Adipose tissue (tissue), 3 donors: ENCODE results near the gene TSTD1. TPM values are rescaled to one million over a fixed set of nuclear protein-coding genes. Genes with fewer than 3 reads are reported as not detected.
"Not testable (repeated sequence)": the region's sequence is repeated elsewhere in the genome, so short reads cannot be mapped to it uniquely, and the experiment has no call there.

Experiments
- H3K27ac ChIP-seq: one replicate; pipeline ENCODE4 v1.5.1; 2013; ENCODE audit warnings: low read depth, low read length
- WGBS, 3 donors: extraction: QIAGEN DNeasy Blood & Tissue Kit; methylation state at CpG; one replicate each; pipeline ENCODE4 v1.1.7; 2013; 5-methylcytosine and 5-hydroxymethylcytosine counted together
- polyA plus RNA-seq, 3 donors: library from polyadenylated mRNA; stranded (reverse); fragments of 200-250 nt; gene quantifications; one replicate each; pipeline ENCODE4 v1.2.3, GENCODE V29; 2013
- donor health status: healthy with polysubstance abuse.
- donor health status: Bipolar disorder and iron deficiency.
- donor health status: healthy.

The TSTD1 gene
- polyA plus RNA-seq, 3 donors: 33.7 to 78.1 (median 52.5) TPM

DNA sequence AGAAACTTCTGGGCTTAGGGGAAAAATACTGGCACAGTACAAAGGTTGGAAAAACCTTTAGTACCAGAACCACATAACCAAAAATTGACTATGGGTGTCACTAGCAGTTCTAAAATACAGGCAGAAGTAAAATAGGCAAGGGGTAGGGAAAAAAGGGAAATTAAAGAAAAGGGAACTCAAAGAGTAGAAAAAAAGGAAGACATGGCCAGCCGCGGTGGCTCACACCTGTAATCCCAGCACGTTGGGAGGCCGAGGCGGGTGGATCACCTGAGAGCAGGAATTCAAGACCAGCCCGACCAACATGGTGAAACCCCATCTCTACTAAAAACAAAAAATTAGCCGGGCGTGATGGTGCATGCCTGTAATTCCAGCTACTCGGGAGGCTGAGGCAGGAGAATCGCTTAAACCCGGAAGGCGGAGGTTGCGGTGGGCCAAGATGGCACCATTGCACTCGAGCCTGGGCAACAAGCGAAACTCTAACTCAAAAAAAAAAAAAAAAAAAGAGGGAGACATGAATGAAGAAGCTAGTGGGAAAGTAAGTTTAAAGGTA is 19.6 kb downstream of the TSTD1 start:
- not testable (repeated sequence) for H3K27ac ChIP-seq
- 67 to 78% (median 67%) methylated on average over 15 of the region's 15 CpGs for WGBS, 3 donors

DNA sequence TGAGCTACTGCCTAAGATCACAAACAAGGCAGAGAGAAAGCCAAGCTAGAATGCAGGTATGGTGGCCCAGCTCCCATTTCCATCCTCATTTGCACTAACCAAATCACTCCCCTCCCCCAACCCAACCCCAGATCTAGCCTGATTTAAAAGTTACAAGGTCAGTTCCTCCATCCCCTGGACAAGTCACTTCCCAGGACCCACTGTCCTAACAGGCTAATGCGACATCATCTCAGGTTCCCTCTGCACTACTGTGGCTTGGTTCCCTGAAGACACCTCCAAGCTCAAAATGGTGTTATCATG is 20.2 kb downstream of the TSTD1 start:
- no peak overlapping the region for H3K27ac ChIP-seq
- 58 to 85% (median 78%) methylated on average over 1 of the region's 1 CpG for WGBS, 3 donors

DNA sequence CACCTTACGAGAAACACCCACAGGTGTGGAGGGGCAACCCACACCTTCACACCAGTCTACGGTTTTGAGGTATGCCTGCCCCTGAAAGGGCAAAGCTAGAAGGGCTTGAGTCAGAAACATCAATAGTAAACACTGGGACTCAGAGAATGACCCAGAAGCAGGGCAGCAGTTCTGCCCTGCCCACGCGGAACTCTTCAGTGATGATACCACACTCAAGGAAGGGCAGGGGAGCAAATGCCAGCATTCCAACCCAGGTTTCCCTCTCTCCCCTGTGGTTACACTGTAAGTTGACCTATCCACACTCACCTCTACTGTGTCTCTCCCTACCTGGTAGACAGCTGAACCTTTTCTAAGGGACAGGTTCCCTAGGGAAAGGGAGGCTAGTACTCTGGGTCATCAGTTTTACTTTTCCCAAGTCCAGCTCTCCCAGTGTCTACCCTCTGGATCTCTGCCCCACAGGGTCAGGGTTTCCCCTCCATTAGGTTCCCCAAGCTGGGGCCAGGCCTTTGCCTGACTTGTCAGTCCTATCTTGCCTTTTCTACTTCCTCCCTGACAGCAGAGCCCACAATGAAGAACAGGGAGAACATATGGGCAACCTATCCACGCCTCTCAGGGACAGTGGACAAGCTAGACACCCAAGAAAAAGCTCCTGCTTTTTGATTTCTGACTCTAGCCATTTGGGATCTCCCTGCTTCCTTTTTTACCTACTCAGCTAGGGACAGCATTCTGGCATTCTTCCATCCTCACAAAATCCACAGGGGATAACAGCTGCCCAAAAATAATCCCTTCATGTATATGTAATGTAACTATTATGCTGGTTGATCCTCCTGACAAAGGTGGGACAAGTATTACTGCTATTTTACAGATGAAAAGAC is 20.8 kb downstream of the TSTD1 start:
- WGBS, 3 donors: 66 to 87% (median 83%) methylated on average over 5 of the region's 5 CpGs
- no peak overlapping the region for H3K27ac ChIP-seq

DNA sequence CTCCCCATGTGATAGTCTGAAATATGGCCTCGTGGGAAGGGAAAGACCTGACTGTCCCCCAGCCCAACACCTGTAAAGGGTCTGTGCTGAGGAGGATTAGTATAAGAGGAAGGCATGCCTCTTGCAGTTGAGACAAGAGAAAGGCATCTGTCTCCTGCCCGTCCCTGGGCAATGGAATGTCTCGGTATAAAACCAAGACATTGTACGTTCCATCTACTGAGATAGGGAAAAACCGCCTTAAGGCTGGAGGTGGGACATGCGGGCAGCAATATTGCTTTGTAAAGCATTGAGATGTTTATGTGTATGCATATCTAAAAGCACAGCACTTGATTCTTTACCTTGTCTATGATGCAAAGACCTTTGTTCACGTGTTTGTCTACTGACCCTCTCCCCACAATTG is 21.6 kb downstream of the TSTD1 start:
- not testable (repeated sequence) for H3K27ac ChIP-seq
- 71 to 80% (median 80%) methylated on average over 6 to 7 of the region's 7 CpGs for WGBS, 3 donors

DNA sequence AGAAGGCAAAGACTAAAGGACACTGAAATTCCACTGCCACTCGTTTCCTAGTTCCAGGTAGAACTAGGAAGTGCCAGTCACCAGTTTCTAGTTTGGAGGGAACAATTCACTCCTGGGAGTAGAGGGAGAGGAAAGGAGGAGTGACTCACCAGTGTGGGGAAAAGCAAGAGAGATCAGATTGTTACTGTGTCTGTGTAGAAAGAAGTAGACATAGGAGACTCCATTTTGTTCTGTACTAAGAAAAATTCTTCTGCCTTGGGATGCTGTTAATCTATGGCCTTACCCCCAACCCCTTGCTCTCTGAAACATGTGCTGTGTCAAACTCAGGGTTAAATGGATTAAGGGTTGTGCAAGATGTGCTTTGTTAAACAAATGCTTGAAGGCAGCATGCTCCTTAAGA is 22.1 kb downstream of the TSTD1 start:
- WGBS, 3 donors: 25 to 42% (median 34%) methylated on average over 1 of the region's 1 CpG
- not testable (repeated sequence) for H3K27ac ChIP-seq

DNA sequence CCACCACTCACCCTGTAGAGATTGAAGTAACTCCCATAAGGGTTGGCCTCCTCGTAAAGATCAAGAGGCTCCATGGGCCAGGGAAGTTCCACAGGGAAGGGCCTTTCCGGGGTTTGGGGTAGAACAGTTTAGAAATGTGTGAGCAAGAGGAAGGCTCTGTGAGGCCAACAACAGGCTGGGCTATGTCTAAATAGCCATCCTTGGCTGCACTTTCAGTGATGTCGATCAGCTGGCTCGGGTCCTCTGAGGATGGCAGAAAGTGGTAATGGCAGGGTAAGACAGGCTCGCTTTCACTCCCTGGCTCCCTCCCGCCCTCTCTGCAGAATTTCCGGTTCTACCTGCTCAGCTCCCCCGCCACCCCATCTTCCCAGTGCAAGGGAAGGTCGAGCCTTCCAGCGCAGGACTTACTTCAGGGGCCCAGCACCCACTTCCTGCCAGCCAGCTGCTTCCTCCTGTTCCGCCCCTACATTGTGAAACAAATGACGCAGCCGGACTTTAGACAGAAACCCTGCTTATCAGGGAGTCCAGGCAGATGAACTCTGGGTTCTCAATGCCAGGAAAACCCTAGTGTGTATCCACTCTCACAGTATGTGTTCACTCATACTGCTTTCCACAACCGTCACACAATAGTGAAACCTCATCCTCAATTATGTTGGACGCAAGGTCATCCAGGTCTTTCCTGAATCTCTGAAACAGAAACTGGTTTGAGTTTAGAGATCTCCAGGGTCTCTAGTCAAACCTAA is 25.1 kb downstream of the TSTD1 start:
- WGBS, 3 donors: 16 to 19% (median 16%) methylated on average over 15 of the region's 15 CpGs
- no peak overlapping the region for H3K27ac ChIP-seq

DNA sequence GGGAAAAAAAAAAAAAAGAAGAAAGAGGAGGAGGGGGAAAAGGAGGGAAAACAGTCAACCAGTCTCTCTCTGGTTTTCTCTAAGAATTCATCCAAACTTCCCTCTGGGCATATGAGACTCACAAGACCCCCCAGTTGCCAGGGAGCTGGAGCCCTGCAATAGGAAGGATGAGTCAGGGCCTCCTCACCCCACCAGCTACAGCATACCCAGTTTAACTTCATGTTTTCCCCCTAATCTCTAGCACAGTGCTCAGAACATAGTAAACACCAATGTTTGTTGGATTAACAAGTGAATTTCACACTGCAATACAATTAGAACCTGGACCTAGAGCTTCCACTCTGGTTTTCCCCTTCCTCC is 25.7 kb downstream of the TSTD1 start:
- H3K27ac ChIP-seq: no peak overlapping the region

DNA sequence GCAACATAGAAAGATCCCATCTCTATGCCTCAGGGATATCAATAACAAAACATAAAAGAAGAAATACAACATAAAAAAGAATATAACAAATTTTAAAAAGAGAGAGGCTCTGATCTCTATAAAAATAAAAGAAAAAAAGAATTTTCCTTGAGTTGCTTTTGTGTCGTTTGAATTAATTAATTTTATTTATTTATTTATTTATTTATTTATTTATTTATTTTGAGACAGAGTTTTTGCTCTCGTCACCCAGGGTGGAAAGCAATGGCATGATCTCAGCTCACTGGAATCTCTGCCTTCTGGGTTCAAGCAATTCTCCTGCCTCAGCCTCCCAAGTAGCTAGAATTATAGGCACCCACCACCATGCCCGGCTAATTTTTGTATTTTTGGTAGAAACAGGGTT is 26.3 kb downstream of the TSTD1 start:
- WGBS, 3 donors: 82 to 95% (median 91%) methylated on average over 3 of the region's 3 CpGs
- no peak overlapping the region for H3K27ac ChIP-seq

DNA sequence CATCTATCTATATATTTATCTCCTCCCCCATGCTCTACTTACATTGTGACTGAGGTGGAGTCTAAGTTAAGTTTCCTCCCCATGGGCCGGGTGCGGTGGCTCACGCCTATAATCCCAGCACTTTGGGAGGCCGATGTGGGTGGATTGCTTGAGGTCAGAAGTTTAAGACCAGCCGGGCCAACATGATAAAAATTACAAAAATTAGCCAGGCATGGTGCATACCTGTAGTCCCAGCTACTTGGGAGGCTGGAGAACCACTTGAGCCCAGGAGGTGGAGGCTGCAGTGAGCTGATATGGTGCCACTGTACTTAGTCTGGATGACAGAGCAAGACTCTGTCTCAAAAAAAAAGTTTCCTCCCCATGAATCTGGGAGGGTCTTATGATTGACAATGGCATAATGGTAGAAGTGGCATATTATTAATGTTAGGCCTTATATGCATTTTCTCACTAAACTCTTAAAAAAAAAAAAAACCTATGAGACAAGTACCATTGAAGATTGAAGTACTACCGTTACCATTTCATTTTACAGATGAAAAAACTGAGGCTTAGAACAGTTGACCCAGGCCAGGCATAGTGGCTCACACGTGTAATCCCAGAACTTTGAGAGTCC is 29.1 kb downstream of the TSTD1 start:
- WGBS, 3 donors: 82 to 91% (median 87%) methylated on average over 7 of the region's 7 CpGs
- no peak overlapping the region for H3K27ac ChIP-seq

DNA sequence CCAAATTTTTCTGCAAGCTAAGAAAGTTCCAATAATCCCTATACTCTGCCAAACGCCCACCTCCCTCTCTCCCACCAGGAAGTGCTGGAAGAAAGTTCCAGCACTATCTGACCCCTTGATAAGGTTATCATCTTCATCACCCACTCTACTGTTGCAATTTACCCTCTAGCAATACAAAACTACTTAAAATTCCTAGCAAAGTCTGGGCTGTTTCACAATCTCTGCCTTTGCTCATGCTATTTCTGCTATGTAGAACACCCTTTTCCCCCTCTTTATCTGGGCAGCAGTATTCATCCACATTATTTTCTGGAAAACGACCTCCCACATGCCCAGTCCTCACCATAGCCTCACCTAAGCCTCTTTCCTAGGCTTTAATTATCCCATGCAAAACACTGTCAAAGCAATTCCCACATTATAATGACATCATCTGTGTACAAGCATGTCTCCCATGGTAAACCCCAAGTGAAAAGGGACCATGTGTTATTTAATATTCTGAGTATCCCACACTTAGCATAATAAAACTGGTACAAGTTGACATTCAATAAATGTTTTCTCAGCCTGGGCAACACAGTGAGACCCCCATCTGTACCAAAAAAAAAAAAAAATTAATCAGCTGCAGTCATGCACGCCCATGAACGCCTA is 29.8 kb downstream of the TSTD1 start:
- 65 to 78% (median 76%) methylated on average over 4 of the region's 4 CpGs for WGBS, 3 donors
- no peak overlapping the region for H3K27ac ChIP-seq

DNA sequence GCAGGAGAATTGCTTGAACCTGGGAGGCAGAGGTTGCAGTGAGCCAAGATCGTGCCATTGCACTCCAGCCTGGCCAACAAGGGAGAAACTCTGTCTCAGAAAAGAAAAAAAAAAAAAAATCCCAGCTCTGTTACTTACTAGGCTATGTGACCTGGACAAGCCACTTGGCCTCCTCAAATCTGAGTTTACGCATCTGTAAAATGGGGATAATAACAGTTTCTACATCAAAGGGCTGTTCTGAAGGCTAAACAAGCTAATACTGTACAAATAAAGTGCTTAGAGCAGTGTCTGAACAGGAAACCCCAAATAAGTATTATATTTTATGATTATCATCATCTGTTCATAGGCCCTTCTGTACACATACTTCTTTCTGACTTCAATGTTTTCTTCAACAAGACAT is 31.4 kb downstream of the TSTD1 start:
- 96 to 100% (median 100%) methylated on average over 2 of the region's 2 CpGs for WGBS, 3 donors
- H3K27ac ChIP-seq: no peak overlapping the region

DNA sequence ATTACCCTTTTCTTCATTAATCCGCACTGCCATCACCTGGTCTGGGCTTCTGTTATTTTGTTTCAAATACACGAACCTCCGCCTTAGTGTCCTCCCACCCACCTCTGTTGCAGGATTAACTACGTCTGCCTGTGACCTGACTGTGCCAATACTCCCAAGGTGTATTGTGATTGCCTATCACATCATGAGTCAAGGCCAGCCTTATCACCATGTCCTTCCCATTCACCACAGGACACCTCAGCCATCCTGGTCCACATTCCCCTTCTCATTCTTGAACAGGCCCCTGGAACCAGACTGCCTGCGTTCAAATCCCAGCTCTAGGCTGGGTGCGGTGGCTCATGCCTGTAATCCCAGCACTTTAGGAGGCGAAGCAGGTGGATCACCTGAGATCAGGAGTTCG is 32.2 kb downstream of the TSTD1 start:
- H3K27ac ChIP-seq: no peak overlapping the region
- 86 to 95% (median 93%) methylated on average over 8 of the region's 8 CpGs for WGBS, 3 donors

DNA sequence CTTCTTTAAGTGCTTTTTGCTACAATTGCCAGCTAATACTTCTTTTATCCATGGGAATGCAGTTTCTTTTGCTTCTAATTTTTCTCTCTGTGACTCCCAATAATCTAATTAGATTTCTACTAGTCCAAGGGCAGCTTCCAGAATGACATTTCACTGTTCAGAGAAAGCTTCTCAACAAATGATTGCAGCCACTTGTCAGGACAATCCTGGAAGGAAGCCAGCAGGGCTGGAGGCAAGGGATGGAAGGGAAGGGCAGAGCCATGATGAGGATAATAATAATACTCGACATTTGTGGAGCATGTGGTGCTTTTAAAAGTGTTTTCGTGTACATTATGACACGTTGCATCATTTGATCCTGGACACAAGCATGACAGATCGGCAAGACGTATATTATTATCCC is 37.2 kb downstream of the TSTD1 start:
- no peak overlapping the region for H3K27ac ChIP-seq
- 61 to 74% (median 65%) methylated on average over 5 of the region's 5 CpGs for WGBS, 3 donors

DNA sequence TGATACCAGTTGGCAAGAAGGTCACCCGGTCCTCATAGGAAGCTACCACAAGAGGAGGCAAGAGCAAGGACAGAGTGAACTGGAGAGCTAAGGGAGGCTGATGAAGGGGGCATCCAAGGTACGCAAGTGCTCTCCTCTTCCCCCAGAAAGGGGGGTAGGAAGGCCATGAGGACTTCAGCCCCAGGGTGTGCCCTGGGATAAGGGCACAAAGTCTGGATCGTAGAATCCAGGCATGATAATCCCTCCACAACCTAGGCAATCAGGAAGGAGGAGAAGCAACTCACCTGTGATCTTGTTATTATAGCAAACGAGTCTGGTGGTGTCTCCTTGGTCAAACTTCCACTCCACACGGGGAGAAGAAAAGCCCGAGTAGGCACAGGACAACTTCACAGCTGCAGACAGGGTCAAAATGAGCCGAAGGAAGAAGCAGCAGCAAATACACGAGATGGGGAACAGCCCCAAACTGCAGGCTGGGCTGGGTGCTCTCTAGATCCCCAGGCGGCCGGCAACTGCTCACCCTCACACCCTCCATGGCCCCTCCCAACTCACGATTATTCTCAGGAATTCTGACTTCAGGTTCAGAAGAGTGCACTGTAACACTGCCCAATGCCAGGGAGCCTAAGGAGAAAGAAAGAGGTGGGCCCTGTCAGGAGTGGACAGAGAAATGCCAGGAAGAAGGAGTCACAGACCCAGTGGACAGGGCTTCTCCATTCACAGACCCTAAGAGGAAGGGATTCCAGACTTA is 37.9 kb downstream of the TSTD1 start:
- WGBS, 3 donors: 79 to 85% (median 82%) methylated on average over 11 of the region's 11 CpGs
- H3K27ac ChIP-seq: no peak overlapping the region

DNA sequence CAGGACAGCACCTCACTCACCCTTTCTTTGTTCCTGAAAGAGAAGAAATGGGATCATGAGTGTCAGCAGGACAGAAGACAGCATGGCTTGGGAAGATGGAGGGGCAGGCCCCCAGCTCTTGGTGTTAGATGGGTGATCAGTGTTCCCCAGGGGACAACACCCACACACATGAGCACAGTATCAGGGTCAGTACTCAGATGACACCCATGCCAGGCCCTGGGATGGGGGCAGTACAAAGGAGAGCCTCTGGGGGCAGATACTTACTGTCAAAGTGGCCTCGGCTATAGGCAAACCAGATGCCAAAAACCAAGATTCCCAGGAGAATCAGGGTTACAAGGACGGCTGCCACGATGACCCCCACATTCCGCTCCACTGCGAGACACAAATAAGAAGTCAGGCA is 39.4 kb downstream of the TSTD1 start:
- WGBS, 3 donors: 89 to 93% (median 91%) methylated on average over 5 of the region's 5 CpGs
- no peak overlapping the region for H3K27ac ChIP-seq

DNA sequence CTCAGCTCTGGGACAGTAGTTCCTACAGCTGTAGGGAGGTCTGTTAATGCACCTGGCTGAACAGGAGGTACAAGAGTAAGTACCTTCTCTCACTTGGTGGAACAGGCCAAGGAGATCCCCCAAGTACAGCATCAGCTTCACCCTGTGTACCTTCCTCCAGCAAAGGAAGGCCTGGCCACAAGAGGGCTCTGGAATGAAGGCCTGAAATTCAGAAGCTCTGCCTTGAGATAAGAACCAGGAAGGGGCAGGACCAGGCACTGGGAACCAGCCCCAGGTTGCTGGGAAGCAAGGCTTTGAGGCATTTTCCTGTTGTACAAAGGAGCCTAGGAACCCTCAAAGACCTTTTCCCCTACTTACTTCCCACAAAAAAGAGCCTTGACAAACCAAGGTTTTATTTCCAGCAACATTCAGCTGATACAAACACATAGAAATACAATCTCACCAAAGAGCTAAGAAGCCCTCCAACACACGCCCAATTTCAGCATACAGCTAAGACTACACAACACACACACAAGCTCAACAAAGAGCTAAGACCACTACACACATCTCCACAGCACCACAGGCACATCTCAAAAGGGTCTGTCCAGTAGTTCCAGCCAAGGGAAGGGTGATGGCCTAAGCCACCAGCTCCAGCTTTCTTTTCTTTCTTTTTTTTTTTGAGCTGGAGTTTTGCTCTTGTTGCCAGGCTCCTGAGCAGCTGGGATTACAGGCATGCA is 41.3 kb downstream of the TSTD1 start:
- H3K27ac ChIP-seq: no peak overlapping the region
- 70 to 75% (median 74%) methylated on average over 1 of the region's 1 CpG for WGBS, 3 donors

DNA sequence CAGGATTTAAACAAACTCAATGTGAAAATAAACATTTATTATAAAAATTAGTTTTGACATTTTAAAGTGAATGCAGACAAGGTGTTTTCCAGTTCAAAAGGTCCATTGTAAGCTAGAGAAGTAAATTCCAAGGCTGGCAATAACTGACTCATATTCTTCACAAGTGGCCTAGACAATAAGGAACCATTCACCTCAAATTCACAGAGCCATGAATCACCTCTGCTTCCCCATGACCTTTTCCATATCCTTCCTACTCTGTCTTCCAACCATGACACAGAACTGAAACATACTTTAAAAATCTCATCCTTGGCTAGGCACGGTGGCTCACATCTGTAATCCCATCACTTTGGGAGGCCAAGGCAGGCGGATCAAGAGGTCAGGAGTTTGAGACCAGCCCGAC is 42.6 kb downstream of the TSTD1 start:
- H3K27ac ChIP-seq: no peak overlapping the region
- WGBS, 3 donors: 84 to 92% (median 87%) methylated on average over 3 of the region's 3 CpGs
